ENCODE results near the gene PHLDB2. TPM values are rescaled to one million over a fixed set of nuclear protein-coding genes. Genes with fewer than 3 reads are reported as not detected.

The PHLDB2 gene
- total RNA-seq, 1 experiment from 2014 or later, result 143 TPM

- intact Hi-C loops (cut with micrococcal nuclease), result no loop called here
- CTCF ChIA-PET, result no interaction called here
- POLR2A ChIA-PET, result interaction anchor here (0.6 to 2.6 kb wide), 3 partner anchors 17 to 1595 kb away, joined by 3 to 10 read pairs (median 3); no protein-coding TSS in a partner anchor
- no peak overlapping the region for H3K4me3 ChIP-seq (replicated peaks in 1 of 2; ENCODE audit: low read depth in 1 of 2, low read length in 2 of 2)
- RAD21 ChIA-PET (ENCODE audit: low non-redundant PET in 1 of 2, low total read pairs in 2 of 2, uncharacterized antibody in 2 of 2, unreplicated experiment in 2 of 2), result no interaction called here
- no peak for ATAC-seq
- no peaks in the 10 kb centered on the region for H3K36me3 ChIP-seq (ENCODE audit: control insufficient read depth in 1 of 2, insufficient read depth in 2 of 2, low read length in 2 of 2)
- H4K20me1 ChIP-seq (ENCODE audit: insufficient read depth), result no peaks in the 10 kb centered on the region
- no TSS peak for BruUV-seq (replicated peaks)
- H3K9me2 ChIP-seq (ENCODE audit: insufficient read depth), result no peaks in the 10 kb centered on the region
- H3K9me3 ChIP-seq (ENCODE audit: control insufficient read depth in 1 of 2, insufficient read depth in 1 of 2, low read depth in 1 of 2, low read length in 2 of 2), result no peaks in the 10 kb centered on the region
- no peak overlapping the region for H3K4me2 ChIP-seq (ENCODE audit: low read length)
- DNase-seq (ENCODE audit: low read depth, low spot score), result no peak
- H3K79me2 ChIP-seq (ENCODE audit: insufficient read depth, low read length), result peaks cover 40% of the 10 kb centered on the region
- H3K27me3 ChIP-seq (ENCODE audit: insufficient read depth, low read length), result no peaks in the 10 kb centered on the region
- TF ChIP-seq, protein P1, sequence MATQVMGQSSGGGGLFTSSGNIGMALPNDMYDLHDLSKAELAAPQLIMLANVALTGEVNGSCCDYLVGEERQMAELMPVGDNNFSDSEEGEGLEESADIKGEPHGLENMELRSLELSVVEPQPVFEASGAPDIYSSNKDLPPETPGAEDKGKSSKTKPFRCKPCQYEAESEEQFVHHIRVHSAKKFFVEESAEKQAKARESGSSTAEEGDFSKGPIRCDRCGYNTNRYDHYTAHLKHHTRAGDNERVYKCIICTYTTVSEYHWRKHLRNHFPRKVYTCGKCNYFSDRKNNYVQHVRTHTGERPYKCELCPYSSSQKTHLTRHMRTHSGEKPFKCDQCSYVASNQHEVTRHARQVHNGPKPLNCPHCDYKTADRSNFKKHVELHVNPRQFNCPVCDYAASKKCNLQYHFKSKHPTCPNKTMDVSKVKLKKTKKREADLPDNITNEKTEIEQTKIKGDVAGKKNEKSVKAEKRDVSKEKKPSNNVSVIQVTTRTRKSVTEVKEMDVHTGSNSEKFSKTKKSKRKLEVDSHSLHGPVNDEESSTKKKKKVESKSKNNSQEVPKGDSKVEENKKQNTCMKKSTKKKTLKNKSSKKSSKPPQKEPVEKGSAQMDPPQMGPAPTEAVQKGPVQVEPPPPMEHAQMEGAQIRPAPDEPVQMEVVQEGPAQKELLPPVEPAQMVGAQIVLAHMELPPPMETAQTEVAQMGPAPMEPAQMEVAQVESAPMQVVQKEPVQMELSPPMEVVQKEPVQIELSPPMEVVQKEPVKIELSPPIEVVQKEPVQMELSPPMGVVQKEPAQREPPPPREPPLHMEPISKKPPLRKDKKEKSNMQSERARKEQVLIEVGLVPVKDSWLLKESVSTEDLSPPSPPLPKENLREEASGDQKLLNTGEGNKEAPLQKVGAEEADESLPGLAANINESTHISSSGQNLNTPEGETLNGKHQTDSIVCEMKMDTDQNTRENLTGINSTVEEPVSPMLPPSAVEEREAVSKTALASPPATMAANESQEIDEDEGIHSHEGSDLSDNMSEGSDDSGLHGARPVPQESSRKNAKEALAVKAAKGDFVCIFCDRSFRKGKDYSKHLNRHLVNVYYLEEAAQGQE (IDR thresholded peaks at IDR 0.05; ENCODE audit: low read depth), result no peak
- TF ChIP-seq EZH2 (IDR thresholded peaks at IDR 0.05) (no peak), JUND (IDR thresholded peaks at IDR 0.05) (no peak), SRF (IDR thresholded peaks at IDR 0.05; ENCODE audit: low read depth) (no peak)
- no peak overlapping the region for H3K9ac ChIP-seq (ENCODE audit: low read length)
- H2AFZ ChIP-seq (ENCODE audit: low read depth, low read length, poor library complexity, severe bottlenecking), result no peak overlapping the region
- no peak overlapping the region for H3K27ac ChIP-seq (ENCODE audit: low read depth, low read length)
- peaks cover 43 to 80% of the 10 kb centered on the region in 2 experiments for H3K4me1 ChIP-seq (ENCODE audit: control insufficient read depth in 1 of 2, insufficient read depth in 2 of 2, low read length in 2 of 2)
Measured at GRCh38 chr3:111857474-111857873, 1.6 kb upstream of the PHLDB2 start.

DNA sequence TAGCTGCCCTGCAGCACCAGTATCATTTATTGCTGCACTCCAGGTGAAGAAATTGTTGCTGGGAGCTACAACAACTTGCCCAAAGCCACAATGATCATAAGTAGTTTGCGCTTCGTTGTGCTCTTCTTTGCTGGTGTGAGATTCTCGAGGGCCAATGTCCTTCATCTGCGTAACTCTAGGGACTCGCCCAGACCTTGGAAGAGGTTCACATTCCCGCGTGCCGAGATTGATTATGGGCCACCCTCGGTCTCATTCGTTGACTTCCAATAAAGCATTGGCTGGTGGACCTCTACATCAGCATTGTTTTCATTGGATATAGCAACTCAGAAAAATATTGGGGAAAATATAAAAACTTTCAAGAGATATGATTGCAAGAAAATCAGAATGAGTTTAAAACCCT is 423 bp upstream of the PHLDB2 start:
- BruUV-seq (replicated peaks), result TSS peak; percentile 90
- H2AFZ ChIP-seq (ENCODE audit: low read depth, low read length, poor library complexity, severe bottlenecking), result peak overlapping the region; percentile 13
- TF ChIP-seq POLR2A (IDR thresholded peaks at IDR 0.05; ENCODE audit: borderline replicate concordance, extremely low read depth, insufficient read depth, insufficient read length), result peak; percentile 7
- TF ChIP-seq EZH2phosphoT487 (IDR thresholded peaks at IDR 0.05; ENCODE audit: borderline replicate concordance), result no peak
- no peaks in the 10 kb centered on the region for H3K27me3 ChIP-seq (ENCODE audit: insufficient read depth, low read length)
- ChIA-PET POLR2A (interaction anchor here (1.0 to 2.6 kb wide), 8 partner anchors 12 to 140 kb away, joined by 3 to 10 read pairs (median 4); partner anchors contain the start of gene ABHD10), RAD21 (ENCODE audit: low non-redundant PET in 1 of 2, low total read pairs in 2 of 2, uncharacterized antibody in 2 of 2, unreplicated experiment in 2 of 2) (interaction anchor here in 1 of 2 experiments (1.6 kb wide), 1 partner anchor 10 kb away, joined by 4 read pairs; no protein-coding TSS in a partner anchor), CTCF (interaction anchor here (0.7 to 3.1 kb wide), 3 partner anchors 16 to 142 kb away, joined by 3 to 40 read pairs (median 6); no protein-coding TSS in a partner anchor)
- peaks cover 44 to 80% of the 10 kb centered on the region in 2 experiments for H3K4me1 ChIP-seq (ENCODE audit: control insufficient read depth in 1 of 2, insufficient read depth in 2 of 2, low read length in 2 of 2)
- H3K79me2 ChIP-seq (ENCODE audit: insufficient read depth, low read length), result peaks cover 51% of the 10 kb centered on the region
- H4K20me1 ChIP-seq (ENCODE audit: insufficient read depth), result no peaks in the 10 kb centered on the region
- peak overlapping the region; percentile 85 for H3K4me2 ChIP-seq (ENCODE audit: low read length)
- no peaks in the 10 kb centered on the region for H3K36me3 ChIP-seq (ENCODE audit: control insufficient read depth in 1 of 2, insufficient read depth in 2 of 2, low read length in 2 of 2)
- H3K9me3 ChIP-seq (ENCODE audit: control insufficient read depth in 1 of 2, insufficient read depth in 1 of 2, low read depth in 1 of 2, low read length in 2 of 2), result no peaks in the 10 kb centered on the region
- H3K9me2 ChIP-seq (ENCODE audit: insufficient read depth), result no peaks in the 10 kb centered on the region
- ATAC-seq, result peak; percentile 4; the same call in 1 of the 2 replicates
- H3K9ac ChIP-seq (ENCODE audit: low read length), result peak overlapping the region; percentile 81
- H3K4me3 ChIP-seq (replicated peaks in 1 of 2; ENCODE audit: low read depth in 1 of 2, low read length in 2 of 2), result peak overlapping the region; percentile 84 to 88
- intact Hi-C loops (cut with micrococcal nuclease), result loop anchor here (2.0 kb wide), 1 partner anchor 190 kb away; no protein-coding TSS in a partner anchor
- peak overlapping the region; percentile 96 for H3K27ac ChIP-seq (ENCODE audit: low read depth, low read length)
- no peak for DNase-seq (ENCODE audit: low read depth, low spot score)
